ENCODE results near the gene OPA3.
A peak's percentile ranks its signal among the peaks of the same experiment; 100 is the strongest.

The OPA3 gene

GRCh38 chr19:45560686-45561085 is 23.9 kb downstream of the OPA3 start:
- DNase-seq, result no peak

- DNase-seq, result no peak
Measured at GRCh38 chr19:45560038-45560437, 24.6 kb downstream of the OPA3 start.

GRCh38 chr19:45558399-45558878 is 26.2 kb downstream of the OPA3 start:
- DNase-seq, result no peak

- no peak for DNase-seq
Measured at GRCh38 chr19:45556835-45557234, 27.8 kb downstream of the OPA3 start.

- DNase-seq, result no peak
Measured at GRCh38 chr19:45554481-45554880, 30.1 kb downstream of the OPA3 start.

GRCh38 chr19:45553464-45553863 is 31.1 kb downstream of the OPA3 start:
- no peak for DNase-seq

- no peak for DNase-seq
Measured at GRCh38 chr19:45547965-45548609, 36.5 kb downstream of the OPA3 start.

- DNase-seq, result no peak
Measured at GRCh38 chr19:45547211-45547770, 37.3 kb downstream of the OPA3 start.

GRCh38 chr19:45542234-45542668 is 42.4 kb downstream of the OPA3 start:
- DNase-seq, result no peak

- no peak for DNase-seq
Measured at GRCh38 chr19:45539459-45539858, 45.1 kb downstream of the OPA3 start.

- DNase-seq, result no peak
Measured at GRCh38 chr19:45531349-45531748, 53.3 kb downstream of the OPA3 start.

GRCh38 chr19:45529420-45529785 is 55.2 kb downstream of the OPA3 start:
- DNase-seq, result no peak

GRCh38 chr19:45528744-45529419 is 55.7 kb downstream of the OPA3 start:
- peak in 1 of 2 experiments; percentile 48 for DNase-seq

GRCh38 chr19:45528149-45528743 is 56.4 kb downstream of the OPA3 start:
- DNase-seq, result no peak

GRCh38 chr19:45527731-45528130 is 56.9 kb downstream of the OPA3 start:
- no peak for DNase-seq

- no peak for DNase-seq
Measured at GRCh38 chr19:45526971-45527370, 57.6 kb downstream of the OPA3 start.

- DNase-seq, result no peak
Measured at GRCh38 chr19:45526143-45526542, 58.5 kb downstream of the OPA3 start.

GRCh38 chr19:45524575-45525129 is 60.0 kb downstream of the OPA3 start:
- DNase-seq, result no peak

GRCh38 chr19:45523642-45524256 is 60.9 kb downstream of the OPA3 start:
- peak; percentile 58 to 90 for DNase-seq

GRCh38 chr19:45522010-45522941 is 62.3 kb downstream of the OPA3 start:
- DNase-seq, result no peak

- DNase-seq, result no peak
Measured at GRCh38 chr19:45518469-45518826, 66.2 kb downstream of the OPA3 start.

All from cerebellar nuclear complex (tissue), 1 donor.